Activated CD4-positive, alpha-beta T cell treated with anti-CD3 and anti-CD28 coated beads for 24 hours (primary cell): ENCODE measurements around the gene BBLN.
A peak's percentile ranks its signal among the peaks of the same experiment; 100 is the strongest.
"Not testable (repeated sequence)": the region's sequence is repeated elsewhere in the genome, so short reads cannot be mapped to it uniquely, and the experiment has no call there.

ENCODE experiments used
- DNase-seq, 2 donors: peaks; one replicate each; pipeline ENCODE4 v3.0.0-alpha.2; 2020; ENCODE audit warnings: low read depth in 2 of 2

The BBLN gene

GRCh38 chr9:128159784-128160602 lies at the start of gene BBLN:
BBLN (plus strand) TSS chr9:128160265; CDS start chr9:128160408, 143 bp downstream.
- DNase-seq: peak; percentile 89 to 94

- not testable (repeated sequence) for DNase-seq
Observed at GRCh38 chr9:128111726-128112125, 48.3 kb upstream of the BBLN start.

GRCh38 chr9:128113526-128114325 lies 46.3 kb upstream of the BBLN start:
- no peak for DNase-seq

- no peak for DNase-seq
Observed at GRCh38 chr9:128114326-128115186, 45.5 kb upstream of the BBLN start.

- no peak for DNase-seq
Observed at GRCh38 chr9:128115187-128116103, 44.6 kb upstream of the BBLN start.

- no peak for DNase-seq
Observed at GRCh38 chr9:128116104-128117083, 43.7 kb upstream of the BBLN start.

- peak; percentile 98 to 100 for DNase-seq
Observed at GRCh38 chr9:128117613-128118471, 42.2 kb upstream of the BBLN start.

GRCh38 chr9:128118472-128118857 lies 41.6 kb upstream of the BBLN start:
- DNase-seq: no peak

- no peak for DNase-seq
Observed at GRCh38 chr9:128118971-128119665, 40.9 kb upstream of the BBLN start.

- no peak for DNase-seq
Observed at GRCh38 chr9:128120061-128120740, 39.9 kb upstream of the BBLN start.

GRCh38 chr9:128120741-128121465 lies 39.2 kb upstream of the BBLN start:
- no peak for DNase-seq

GRCh38 chr9:128121466-128121810 lies 38.6 kb upstream of the BBLN start:
- no peak for DNase-seq

- no peak for DNase-seq
Observed at GRCh38 chr9:128121924-128122808, 37.9 kb upstream of the BBLN start.

GRCh38 chr9:128122809-128123175 lies 37.3 kb upstream of the BBLN start:
- no peak for DNase-seq

GRCh38 chr9:128123451-128124080 lies 36.5 kb upstream of the BBLN start:
- DNase-seq: no peak
